HG02870 (cell line): Measurements from ENCODE around the gene ZMAT5.

ENCODE experiments used
- ATAC-seq: cut with Tn5 transposase; IDR thresholded peaks from one replicate; pipeline ENCODE4 v1.9.1; 2021; ENCODE audit warnings: mild to moderate bottlenecking, moderate library complexity; ENCODE audit not compliant: unreplicated experiment

The ZMAT5 gene

DNA sequence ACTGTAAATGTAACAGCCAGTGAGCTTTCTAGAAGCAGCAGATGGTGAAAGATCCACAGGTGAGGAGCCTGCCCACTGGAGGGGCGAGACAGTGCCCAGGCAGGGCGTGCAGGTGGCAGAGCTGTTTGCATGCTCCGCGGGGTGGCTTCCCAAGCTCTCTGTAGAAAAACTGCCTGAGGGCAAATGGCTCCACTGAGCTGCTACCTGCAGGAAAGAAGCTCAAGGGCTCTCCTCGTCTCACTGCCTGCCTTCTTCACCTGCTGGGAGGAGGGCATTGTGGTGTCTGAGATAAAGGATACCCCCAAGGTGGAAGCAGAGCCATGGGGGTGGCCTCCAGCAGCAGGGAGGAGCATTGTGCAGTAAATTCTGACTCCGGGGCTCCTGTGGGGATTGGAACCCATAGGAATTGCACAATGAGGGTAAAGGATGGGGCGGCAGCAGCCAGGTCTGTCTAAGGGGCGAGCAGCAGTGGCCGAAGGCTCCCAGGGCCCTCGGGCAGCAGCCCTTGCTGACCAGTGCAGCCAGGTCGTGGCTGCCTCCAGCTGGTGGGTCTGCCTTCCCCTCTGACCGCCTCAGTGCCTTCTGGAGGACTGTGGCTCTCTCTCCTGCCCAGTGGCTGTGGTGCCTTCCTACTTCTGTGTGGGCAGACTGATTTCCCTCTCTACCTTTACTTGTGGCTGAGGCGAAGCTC lies 75.0 kb downstream of the ZMAT5 start:
- ATAC-seq, result no peak

DNA sequence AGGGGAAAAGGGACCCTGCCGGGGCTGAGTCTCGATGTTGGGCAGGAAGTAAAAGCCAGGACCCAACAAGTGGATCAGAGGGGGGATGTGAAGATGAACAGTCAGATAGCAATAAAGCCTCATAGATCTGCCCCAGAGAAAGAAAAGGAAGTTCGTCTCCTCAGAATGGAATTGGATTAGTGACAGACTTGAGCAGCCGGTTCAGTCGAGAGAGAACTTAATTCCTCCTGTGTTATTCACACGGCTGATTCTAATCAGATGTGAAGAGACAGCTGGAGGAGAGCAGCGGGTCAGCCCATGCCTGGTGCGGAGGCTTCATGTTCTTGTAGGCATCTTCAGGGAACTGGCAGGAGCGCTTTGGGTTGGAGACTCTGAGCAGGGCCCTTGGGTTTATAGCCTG lies 76.3 kb downstream of the ZMAT5 start:
- ATAC-seq, result no peak

- no peak for ATAC-seq
Measured at GRCh38 chr22:29689880-29690213, 77.0 kb downstream of the ZMAT5 start.

GRCh38 chr22:29689206-29689879 lies 77.5 kb downstream of the ZMAT5 start:
- no peak for ATAC-seq

DNA sequence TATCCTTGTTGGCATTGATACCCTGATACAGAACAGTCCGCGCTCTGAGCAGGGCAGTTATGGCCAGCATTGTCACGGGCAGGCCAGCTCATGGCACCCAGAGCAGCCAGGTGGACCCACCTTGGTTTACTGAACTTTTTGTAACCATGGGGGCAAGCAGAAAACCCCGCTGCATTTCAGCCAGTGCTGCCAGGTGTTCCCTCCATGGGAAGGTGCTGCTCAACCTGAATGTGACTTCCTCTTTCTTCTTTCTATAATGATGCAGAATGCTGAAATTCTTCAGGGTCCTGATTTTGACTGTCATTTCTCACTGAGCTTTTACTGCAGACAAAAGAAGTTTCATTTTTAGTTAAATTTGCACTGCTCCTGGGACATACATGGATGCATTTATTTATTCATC lies 82.6 kb downstream of the ZMAT5 start:
- no peak for ATAC-seq

DNA sequence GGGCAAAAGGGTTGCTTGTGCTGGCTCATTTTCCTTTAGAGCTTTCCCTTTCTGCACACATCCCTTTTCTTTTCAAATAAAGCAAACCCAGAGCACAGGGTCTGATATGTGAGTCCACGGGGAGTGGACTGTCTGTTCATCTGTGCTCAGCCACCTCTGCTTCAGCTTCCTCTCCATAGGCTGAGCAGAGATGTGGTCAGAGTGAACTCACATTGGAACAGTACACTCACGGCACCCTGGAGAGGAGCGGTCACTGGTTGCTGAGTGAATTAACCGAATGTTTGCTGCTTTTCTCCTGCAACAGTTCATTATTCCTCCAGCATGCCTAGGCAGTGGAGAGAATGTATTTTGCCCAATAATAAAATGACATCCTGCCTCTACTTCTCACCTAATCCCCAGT lies 83.3 kb downstream of the ZMAT5 start:
- ATAC-seq, result no peak
